ENCODE data around the gene RPL32.
"Not testable (repeated sequence)": the region's sequence is repeated elsewhere in the genome, so short reads cannot be mapped to it uniquely, and the experiment has no call there.

RPL32 gene

DNA sequence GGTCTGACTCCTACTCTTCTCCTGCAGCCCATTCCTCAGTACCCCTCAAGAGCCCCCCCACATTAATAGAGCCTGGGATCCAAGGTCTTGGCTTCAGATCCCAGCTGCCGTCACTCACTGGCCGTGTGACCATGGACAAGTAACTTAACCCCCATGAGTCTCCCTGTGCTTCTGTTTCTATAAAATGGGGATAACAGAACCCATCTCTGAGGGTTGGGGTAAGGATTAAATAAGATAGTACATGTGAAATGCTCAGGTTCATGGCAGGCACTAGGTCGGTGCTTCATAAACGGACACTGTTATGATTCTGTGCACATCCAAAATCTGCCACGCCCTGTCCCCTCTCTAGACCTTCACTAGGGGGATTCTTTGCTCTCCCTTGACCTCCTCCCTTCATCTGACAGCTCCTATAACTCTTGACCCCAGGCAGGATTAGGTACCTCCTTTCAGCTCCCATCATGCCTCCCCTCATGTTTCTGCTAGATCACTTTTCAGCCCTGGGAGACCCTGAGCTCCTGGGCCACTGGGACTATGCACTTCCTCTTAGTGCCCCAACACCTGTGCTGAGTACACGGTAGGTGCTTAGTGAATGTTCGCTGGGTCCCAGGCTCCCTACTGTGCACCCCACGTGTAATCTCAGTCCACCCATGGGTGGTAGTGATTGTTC lies 43.3 kb downstream of the RPL32 start:
- Histone ChIP-seq H3K4me3 (ENCODE audit: low read depth in 1 of 5, low read length in 5 of 5) (no peak overlapping the region), H3K36me3 (ENCODE audit: control insufficient read depth in 5 of 5, insufficient read depth in 5 of 5, low read length in 5 of 5) (no peaks in the 10 kb centered on the region), H3K4me1 (ENCODE audit: control insufficient read depth in 5 of 5, insufficient read depth in 5 of 5, low read length in 5 of 5) (peaks cover 0 to 12% (median 10%) of the 10 kb centered on the region in 5 donors), H3K9me3 (ENCODE audit: control insufficient read depth in 5 of 5, low read length in 5 of 5) (no peaks in the 10 kb centered on the region), H3K27ac (ENCODE audit: low read depth, low read length) (no peak overlapping the region), H3K27me3 (ENCODE audit: control insufficient read depth in 5 of 5, insufficient read depth in 4 of 5, low read length in 5 of 5) (no peaks in the 10 kb centered on the region), H3K9ac (ENCODE audit: low read length in 5 of 5) (no peak overlapping the region)

DNA sequence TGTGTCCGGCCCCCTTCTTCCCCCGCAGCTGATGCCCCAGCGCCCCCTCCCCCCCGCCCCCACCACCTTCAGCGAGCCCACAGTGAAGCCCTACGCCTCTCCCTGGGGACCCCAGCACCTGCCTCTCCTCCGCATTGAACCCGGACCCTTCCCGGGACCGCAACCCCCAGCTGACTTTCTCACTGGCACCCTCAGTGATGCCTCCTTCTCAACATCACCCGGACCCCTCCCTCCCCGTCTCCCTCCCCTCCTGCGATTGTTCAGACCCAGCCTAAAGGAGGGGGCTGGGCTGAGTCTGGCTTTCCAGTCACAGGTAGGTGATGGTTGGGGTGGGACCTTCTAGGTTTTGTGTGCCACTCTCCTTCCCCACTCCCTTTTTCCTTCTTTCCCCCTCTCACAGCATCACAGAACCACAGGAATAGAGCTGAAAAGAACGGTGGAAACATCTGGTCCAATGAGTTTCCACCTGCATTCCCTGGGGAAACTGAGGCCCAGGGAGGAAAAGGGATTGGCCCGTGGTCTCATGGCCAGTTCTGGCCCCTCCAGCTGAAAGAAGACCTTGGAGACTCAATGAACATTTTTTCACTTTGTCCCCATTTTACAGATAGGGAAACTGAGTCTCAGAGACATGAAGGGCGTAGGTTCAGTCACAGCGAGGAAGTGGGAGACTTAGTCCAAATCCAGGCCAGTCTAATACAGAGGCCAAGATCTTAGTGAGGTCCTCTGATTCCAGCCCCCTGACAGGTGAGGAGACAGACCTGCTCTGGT lies 44.1 kb downstream of the RPL32 start:
- Histone ChIP-seq H3K27ac (ENCODE audit: low read depth, low read length) (no peak overlapping the region), H3K9ac (ENCODE audit: low read length in 5 of 5) (no peak overlapping the region), H3K27me3 (ENCODE audit: control insufficient read depth in 5 of 5, insufficient read depth in 4 of 5, low read length in 5 of 5) (no peaks in the 10 kb centered on the region), H3K36me3 (ENCODE audit: control insufficient read depth in 5 of 5, insufficient read depth in 5 of 5, low read length in 5 of 5) (no peaks in the 10 kb centered on the region), H3K4me1 (ENCODE audit: control insufficient read depth in 5 of 5, insufficient read depth in 5 of 5, low read length in 5 of 5) (peaks cover 0 to 12% (median 10%) of the 10 kb centered on the region in 5 donors), H3K9me3 (ENCODE audit: control insufficient read depth in 5 of 5, low read length in 5 of 5) (no peaks in the 10 kb centered on the region), H3K4me3 (ENCODE audit: low read depth in 1 of 5, low read length in 5 of 5) (peak overlapping the region in 2 of 5 donors; percentile 68 to 77)

DNA sequence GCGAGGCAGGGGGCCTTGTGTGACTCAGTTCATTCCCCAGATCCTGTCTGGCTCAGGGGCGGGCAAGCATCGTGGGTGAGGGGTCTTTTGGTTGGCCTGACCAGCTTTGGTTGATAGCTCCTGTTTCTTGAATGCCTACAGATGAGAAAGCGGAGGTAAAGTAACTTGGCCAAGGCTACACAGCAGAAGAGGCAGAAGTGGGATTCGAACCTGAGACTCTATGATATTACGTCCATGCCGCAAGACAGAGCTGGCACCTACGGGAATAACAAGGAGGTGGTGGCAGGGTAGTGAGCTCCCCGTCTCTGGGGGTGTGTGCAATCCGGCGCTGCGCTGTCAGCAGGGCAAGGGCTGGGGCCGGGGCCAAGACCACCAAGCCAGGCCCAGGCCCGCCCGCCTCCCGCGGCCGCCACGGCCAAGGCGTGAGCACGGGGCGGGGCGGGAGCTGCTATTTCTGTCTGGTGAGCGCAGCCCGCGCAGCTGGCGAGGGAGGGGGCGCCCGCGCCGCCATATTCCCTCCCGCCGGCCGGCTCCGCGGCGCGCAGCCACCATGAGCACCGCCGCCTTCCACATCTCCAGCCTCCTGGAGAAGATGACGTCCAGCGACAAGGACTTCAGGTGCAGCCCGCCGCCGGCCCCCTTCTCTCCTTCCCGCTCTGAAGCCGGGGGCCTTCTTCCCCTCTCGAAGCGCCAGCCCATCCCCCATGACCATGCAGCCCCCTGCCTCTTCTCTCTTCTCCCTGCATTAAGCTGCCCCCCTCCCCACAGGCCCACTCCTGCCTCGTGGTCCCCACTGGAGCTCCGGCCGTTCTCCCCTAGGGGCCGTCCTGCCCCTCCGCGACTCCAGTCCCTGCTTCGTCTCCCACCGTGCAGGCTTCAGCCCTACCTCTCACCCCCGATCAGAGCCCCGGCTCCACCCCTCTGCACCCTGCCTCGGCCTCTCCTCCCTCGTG lies 44.9 kb downstream of the RPL32 start, which contains the start of gene CAND2:
TSS of gene CAND2 (plus strand) at position 510 of the 953 bp plus-strand sequence. CDS start at position 551, 41 bp downstream.
- H3K27ac ChIP-seq (ENCODE audit: low read depth, low read length) = no peak within 1 kb of the TSS
- peak within 1 kb of the TSS; percentile 42 to 77 (median 68) for H3K4me3 ChIP-seq (ENCODE audit: low read depth in 1 of 5, low read length in 5 of 5)
- no peaks in the 10 kb centered on the region for H3K36me3 ChIP-seq (ENCODE audit: control insufficient read depth in 5 of 5, insufficient read depth in 5 of 5, low read length in 5 of 5)
- no peaks in the 10 kb centered on the region for H3K9me3 ChIP-seq (ENCODE audit: control insufficient read depth in 5 of 5, low read length in 5 of 5)
- H3K4me1 ChIP-seq (ENCODE audit: control insufficient read depth in 5 of 5, insufficient read depth in 5 of 5, low read length in 5 of 5) = peaks cover 0 to 12% (median 10%) of the 10 kb centered on the region in 5 donors
- H3K9ac ChIP-seq (ENCODE audit: low read length in 5 of 5) = peak within 1 kb of the TSS in 4 of 5 donors; percentile 43 to 70 (median 60)
- no peaks in the 10 kb centered on the region for H3K27me3 ChIP-seq (ENCODE audit: control insufficient read depth in 5 of 5, insufficient read depth in 4 of 5, low read length in 5 of 5)

DNA sequence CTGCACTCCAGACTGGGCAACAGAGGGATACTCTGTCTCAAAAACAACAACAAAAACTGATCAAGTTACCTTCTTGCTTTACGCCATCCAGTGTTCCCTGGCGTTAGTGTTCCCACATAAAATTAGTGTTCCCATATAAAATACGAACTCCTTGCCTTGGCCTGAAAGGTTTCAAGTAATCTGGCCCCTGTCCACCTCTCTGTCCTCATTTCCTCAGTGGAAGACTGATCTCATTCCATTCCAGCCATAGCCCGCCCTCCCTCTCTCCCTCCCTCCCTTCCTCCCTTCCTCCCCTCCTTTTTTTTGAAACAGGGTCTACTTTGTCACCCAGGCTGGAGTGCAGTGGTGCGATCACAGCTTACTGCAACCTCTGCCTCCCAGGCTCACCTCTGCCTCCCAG lies 47.7 kb downstream of the RPL32 start:
- no peak overlapping the region for H3K27ac ChIP-seq (ENCODE audit: low read depth, low read length)

DNA sequence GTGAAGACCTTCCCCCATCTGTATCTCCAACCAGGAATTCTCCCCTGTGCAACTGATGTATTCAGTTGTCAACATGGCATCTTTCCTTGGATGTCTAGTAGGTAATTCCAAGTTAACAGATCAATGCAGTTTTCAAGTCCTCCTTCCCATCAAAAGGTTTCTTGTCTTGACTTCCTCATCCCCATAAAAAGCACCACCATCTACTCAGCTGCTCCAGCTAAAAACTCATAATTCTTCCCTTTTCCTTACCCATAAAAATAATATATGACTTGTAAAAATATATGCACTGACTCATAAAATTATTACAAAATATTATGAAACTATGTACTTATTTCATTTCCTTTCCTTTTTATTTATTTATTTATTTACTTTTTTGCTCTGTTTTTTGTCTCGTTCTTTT lies 49.9 kb downstream of the RPL32 start:
- H3K36me3 ChIP-seq (ENCODE audit: control insufficient read depth in 5 of 5, insufficient read depth in 5 of 5, low read length in 5 of 5) = no peaks in the 10 kb centered on the region

More for the DNA sequence above, 47.7 kb downstream of the RPL32 start:
- no peaks in the 10 kb centered on the region for H3K9me3 ChIP-seq (ENCODE audit: control insufficient read depth in 5 of 5, low read length in 5 of 5)
- no peak overlapping the region for H3K9ac ChIP-seq (ENCODE audit: low read length in 5 of 5)
- no peak overlapping the region for H3K4me3 ChIP-seq (ENCODE audit: low read depth in 1 of 5, low read length in 5 of 5)
- no peaks in the 10 kb centered on the region for H3K27me3 ChIP-seq (ENCODE audit: control insufficient read depth in 5 of 5, insufficient read depth in 4 of 5, low read length in 5 of 5)
- peaks cover 0 to 12% (median 10%) of the 10 kb centered on the region in 5 donors for H3K4me1 ChIP-seq (ENCODE audit: control insufficient read depth in 5 of 5, insufficient read depth in 5 of 5, low read length in 5 of 5)
- H3K36me3 ChIP-seq (ENCODE audit: control insufficient read depth in 5 of 5, insufficient read depth in 5 of 5, low read length in 5 of 5) = no peaks in the 10 kb centered on the region

DNA sequence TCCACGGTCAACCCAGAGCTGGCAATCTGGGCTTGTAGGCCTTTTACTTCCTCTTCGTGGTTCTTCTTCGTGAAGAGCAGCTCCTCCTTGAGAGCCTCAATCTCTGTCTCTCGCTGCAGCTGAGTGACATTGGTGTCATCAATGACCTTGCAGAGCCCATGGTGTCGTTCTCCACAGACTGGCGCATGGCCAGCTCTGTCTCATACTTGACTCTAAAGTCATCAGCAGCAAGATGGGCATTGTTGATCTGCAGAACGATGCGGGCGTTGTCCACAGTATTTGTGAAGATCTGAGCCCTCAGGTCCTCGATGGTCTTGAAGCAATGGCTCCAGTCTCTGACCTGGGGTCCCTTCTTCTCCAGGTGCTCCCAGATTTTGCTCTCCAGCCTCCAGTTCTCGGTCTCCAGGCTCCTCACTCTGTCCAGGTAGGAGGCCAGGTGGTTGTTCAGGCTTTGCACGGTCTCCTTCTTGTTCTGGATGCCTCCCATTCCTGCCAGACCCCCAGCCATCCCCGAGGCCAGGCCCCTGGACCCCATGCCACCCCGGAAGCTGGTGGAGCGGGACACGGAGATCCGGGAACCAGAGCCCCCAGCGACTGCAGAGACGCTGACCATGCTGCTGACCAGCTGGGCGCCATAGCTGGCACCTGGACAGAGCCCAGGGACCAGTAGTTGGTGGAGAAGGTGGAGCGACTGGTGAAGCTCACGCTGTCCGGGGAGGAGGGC lies 53.2 kb downstream of the RPL32 start:
- not testable (repeated sequence) for H3K9me3 ChIP-seq (ENCODE audit: control insufficient read depth in 5 of 5, low read length in 5 of 5); H3K4me1 ChIP-seq (ENCODE audit: control insufficient read depth in 5 of 5, insufficient read depth in 5 of 5, low read length in 5 of 5); H3K9ac ChIP-seq (ENCODE audit: low read length in 5 of 5); H3K36me3 ChIP-seq (ENCODE audit: control insufficient read depth in 5 of 5, insufficient read depth in 5 of 5, low read length in 5 of 5); H3K27ac ChIP-seq (ENCODE audit: low read depth, low read length); H3K27me3 ChIP-seq (ENCODE audit: control insufficient read depth in 5 of 5, insufficient read depth in 4 of 5, low read length in 5 of 5); H3K4me3 ChIP-seq (ENCODE audit: low read depth in 1 of 5, low read length in 5 of 5)

More for the DNA sequence above, 49.9 kb downstream of the RPL32 start:
- Histone ChIP-seq H3K4me1 (ENCODE audit: control insufficient read depth in 5 of 5, insufficient read depth in 5 of 5, low read length in 5 of 5) (peaks cover 0 to 7% (median 6%) of the 10 kb centered on the region in 5 donors), H3K9ac (ENCODE audit: low read length in 5 of 5) (no peak overlapping the region), H3K4me3 (ENCODE audit: low read depth in 1 of 5, low read length in 5 of 5) (no peak overlapping the region), H3K27me3 (ENCODE audit: control insufficient read depth in 5 of 5, insufficient read depth in 4 of 5, low read length in 5 of 5) (no peaks in the 10 kb centered on the region), H3K9me3 (ENCODE audit: control insufficient read depth in 5 of 5, low read length in 5 of 5) (no peaks in the 10 kb centered on the region), H3K27ac (ENCODE audit: low read depth, low read length) (no peak overlapping the region)

DNA sequence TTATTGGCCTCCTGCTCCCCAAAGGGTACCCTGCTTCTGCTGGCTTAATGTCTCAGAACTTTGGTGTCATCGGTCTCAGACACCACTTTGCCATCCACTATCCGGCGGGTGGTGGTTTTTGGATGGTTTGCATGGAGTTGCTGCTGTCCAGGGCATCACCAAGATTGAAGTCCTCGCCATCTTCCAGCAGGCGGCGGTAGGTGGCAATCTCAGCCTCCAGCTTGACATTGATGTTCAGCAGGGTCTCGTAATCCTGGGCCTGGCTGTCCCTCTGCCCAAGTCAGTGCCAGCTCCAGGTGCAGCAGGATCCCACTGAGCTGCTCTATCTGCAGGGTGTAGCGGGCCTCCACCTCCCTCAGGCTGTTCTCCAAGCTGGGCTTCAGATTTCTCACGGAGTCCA lies 54.0 kb downstream of the RPL32 start:
- H3K27me3 ChIP-seq (ENCODE audit: control insufficient read depth in 5 of 5, insufficient read depth in 4 of 5, low read length in 5 of 5); H3K9me3 ChIP-seq (ENCODE audit: control insufficient read depth in 5 of 5, low read length in 5 of 5); H3K9ac ChIP-seq (ENCODE audit: low read length in 5 of 5); H3K36me3 ChIP-seq (ENCODE audit: control insufficient read depth in 5 of 5, insufficient read depth in 5 of 5, low read length in 5 of 5); H3K4me3 ChIP-seq (ENCODE audit: low read depth in 1 of 5, low read length in 5 of 5); H3K4me1 ChIP-seq (ENCODE audit: control insufficient read depth in 5 of 5, insufficient read depth in 5 of 5, low read length in 5 of 5); H3K27ac ChIP-seq (ENCODE audit: low read depth, low read length): not testable (repeated sequence)

DNA sequence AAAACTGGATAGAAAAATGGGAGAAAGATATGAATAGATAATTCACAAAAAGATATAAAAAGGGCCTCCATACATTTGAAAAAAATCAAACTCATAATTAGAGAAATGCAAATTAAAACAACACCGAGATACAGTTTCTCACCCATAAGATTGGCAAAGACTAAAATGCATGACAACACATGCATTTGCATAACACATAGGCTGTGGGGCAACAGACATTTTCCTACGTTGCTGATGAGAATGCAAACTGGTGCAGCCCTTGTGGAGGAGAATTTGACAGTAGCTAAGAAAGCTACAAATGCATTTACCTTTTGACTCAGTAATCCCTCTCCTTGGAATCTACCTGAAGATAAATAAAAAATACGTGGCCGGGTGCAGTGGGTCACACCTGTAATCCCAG lies 56.3 kb downstream of the RPL32 start:
- Histone ChIP-seq H3K4me1 (ENCODE audit: control insufficient read depth in 5 of 5, insufficient read depth in 5 of 5, low read length in 5 of 5) (no peaks in the 10 kb centered on the region), H3K9ac (ENCODE audit: low read length in 5 of 5) (no peak overlapping the region), H3K27ac (ENCODE audit: low read depth, low read length) (no peak overlapping the region), H3K4me3 (ENCODE audit: low read depth in 1 of 5, low read length in 5 of 5) (no peak overlapping the region), H3K9me3 (ENCODE audit: control insufficient read depth in 5 of 5, low read length in 5 of 5) (no peaks in the 10 kb centered on the region), H3K27me3 (ENCODE audit: control insufficient read depth in 5 of 5, insufficient read depth in 4 of 5, low read length in 5 of 5) (peaks cover 0 to 4% (median 0%) of the 10 kb centered on the region in 5 donors), H3K36me3 (ENCODE audit: control insufficient read depth in 5 of 5, insufficient read depth in 5 of 5, low read length in 5 of 5) (no peaks in the 10 kb centered on the region)

Data from subcutaneous abdominal adipose tissue (tissue), 5 donors.